K562 (cell line): ENCODE results near the gene GCSH. TPM values are rescaled to one million over a fixed set of nuclear protein-coding genes. Genes with fewer than 3 reads are reported as not detected.
A peak's percentile ranks its signal among the peaks of the same experiment; 100 is the strongest.

Experiments
- CBX3 ChIP-seq, 2 experiments: IDR thresholded peaks; 1 replicate in 1 of 2; 2 replicates in 1 of 2; pipeline ENCODE4 v1.6.1; 2012; ENCODE audit warnings: inconsistent platforms in 2 of 2, low read length in 2 of 2, borderline replicate concordance in 1 of 2, control low read depth in 1 of 2
- CHD2 ChIP-seq: IDR thresholded peaks from 2 replicates; pipeline ENCODE4 v1.6.1; 2011; ENCODE audit warnings: low read depth, low read length
- E2F4 ChIP-seq: sonication (generic); formaldehyde crosslinking; IDR thresholded peaks from 2 replicates; pipeline ENCODE4 v1.8.0; 2022; ENCODE audit warnings: mild to moderate bottlenecking, low read depth, missing genetic modification reagents
- ILK ChIP-seq: fragments of 450-650 bp; IDR thresholded peaks from 2 replicates; pipeline ENCODE4 v1.6.1; 2016; ENCODE audit warnings: missing genetic modification characterization, low read depth, mild to moderate bottlenecking, missing compliant biosample characterization, moderate library complexity, borderline replicate concordance
- KLF6 ChIP-seq: fragments of 250-450 bp; sonication (Bioruptor Pico); IDR thresholded peaks from 2 replicates; pipeline ENCODE4 v1.4.0; 2020; ENCODE audit warnings: mild to moderate bottlenecking, moderate library complexity, borderline replicate concordance
- MLX ChIP-seq, 2 experiments: fragments of 450-650 bp in 1 of 2; sonication (generic) in 1 of 2; formaldehyde crosslinking; conservative IDR thresholded peaks; 2 replicates each; pipeline versions ENCODE4 v1.4.0 to v1.8.1; 2020 to 2022; ENCODE audit warnings: mild to moderate bottlenecking in 1 of 2, missing genetic modification reagents in 1 of 2
- MXI1 ChIP-seq: IDR thresholded peaks from 2 replicates; pipeline ENCODE4 v1.6.1; 2011; ENCODE audit warnings: low read depth, mild to moderate bottlenecking, improper control_type of control experiment, low read length
- MYBL2 ChIP-seq, 2 experiments: fragments of 450-650 bp in 1 of 2; sonication (generic) in 1 of 2; formaldehyde crosslinking in 1 of 2; IDR thresholded peaks; 2 replicates each; pipeline versions ENCODE4 v1.6.1 to v1.8.1; 2017 to 2022; ENCODE audit warnings: borderline replicate concordance in 1 of 2, inconsistent platforms in 1 of 2, low read depth in 1 of 2, mild to moderate bottlenecking in 1 of 2, missing genetic modification reagents in 1 of 2, moderate library complexity in 1 of 2
- NFATC3 ChIP-seq: fragments of 450-650 bp; IDR thresholded peaks from 2 replicates; pipeline ENCODE4 v1.6.1; 2017; ENCODE audit warnings: mild to moderate bottlenecking
- PHB2 ChIP-seq: fragments of 450-650 bp; IDR thresholded peaks from 2 replicates; pipeline ENCODE4 v1.6.1; 2017; ENCODE audit warnings: low read depth
- PHF20 ChIP-seq: fragments of 450-650 bp; IDR thresholded peaks from 2 replicates; pipeline ENCODE4 v1.6.1; 2018; ENCODE audit not compliant: partially characterized antibody
- SNIP1 ChIP-seq: fragments of 450-650 bp; IDR thresholded peaks from 2 replicates; pipeline ENCODE4 v1.7.1; 2017; ENCODE audit warnings: low read depth, mild to moderate bottlenecking
- ZNF134 ChIP-seq: fragments of 250-450 bp; sonication (Bioruptor Pico); conservative IDR thresholded peaks from 2 replicates; pipeline ENCODE4 v1.4.0; 2020
- ZNF445 ChIP-seq: fragments of 250-450 bp; sonication (Bioruptor Pico); IDR thresholded peaks from 2 replicates; pipeline ENCODE4 v1.4.0; 2020; ENCODE audit warnings: low read depth, mild to moderate bottlenecking, moderate library complexity
- ZNF583 ChIP-seq: fragments of 250-450 bp; sonication (Bioruptor Pico); IDR thresholded peaks from 2 replicates; pipeline ENCODE4 v1.4.0; 2020
- ZNF778 ChIP-seq: fragments of 450-650 bp; formaldehyde crosslinking; IDR thresholded peaks from 2 replicates; pipeline ENCODE4 v1.4.0; 2020; ENCODE audit warnings: mild to moderate bottlenecking, moderate library complexity
- polyA plus RNA-seq, 8 experiments: library from polyadenylated mRNA; depleted of rRNA in 4 of 8; stranded (reverse) in 5 of 8; unstranded in 3 of 8; fragments of >200 nt; fragmentation: Nextera tagmentation in 2 of 8; fragmentation: Illumina TruSeq in 1 of 8; extraction: Ambion mirVana in 2 of 8; extraction: Trizol in 1 of 8; gene quantifications; 2 replicates each; pipeline versions ENCODE4 v1.2.1 to v1.2.3, GENCODE V29; 2011 to 2014; ENCODE audit warnings: inconsistent platforms in 1 of 8, missing spikeins in 1 of 8
- total RNA-seq, 7 experiments: library from RNA; depleted of rRNA in 6 of 7; stranded (reverse); fragments of >200 nt in 6 of 7; fragmentation: Illumina TruSeq in 2 of 7; extraction: Trizol in 2 of 7; gene quantifications; 2 replicates each; pipeline versions ENCODE4 v1.2.1 to v1.2.3, GENCODE V29; 2011 to 2021; ENCODE audit warnings: low replicate concordance in 1 of 7
- TF ChIP-seq, protein P1 (sequence below): fragments of 250-450 bp; sonication (Bioruptor Pico); IDR thresholded peaks from 2 replicates; pipeline ENCODE4 v1.4.0; 2020; ENCODE audit warnings: borderline replicate concordance
- TF ChIP-seq, protein P2 (sequence below): IDR thresholded peaks from 3 replicates; pipeline ENCODE4 v1.6.1; 2011; ENCODE audit warnings: borderline replicate concordance, mild to moderate bottlenecking; ENCODE audit not compliant: insufficient read length, insufficient read depth
- TF ChIP-seq, protein P3 (sequence below): sonication (generic); formaldehyde crosslinking; IDR thresholded peaks from 2 replicates; pipeline ENCODE4 v1.5.0; 2020; ENCODE audit warnings: missing genetic modification reagents

Gene GCSH
- total and polyA plus RNA-seq, 9 of the 15 experiments (the other 6 are each of a cell fraction or from before 2014, with no cell fraction given): 35.0 to 121 (median 89.0) TPM

- TF ChIP-seq, protein P1, sequence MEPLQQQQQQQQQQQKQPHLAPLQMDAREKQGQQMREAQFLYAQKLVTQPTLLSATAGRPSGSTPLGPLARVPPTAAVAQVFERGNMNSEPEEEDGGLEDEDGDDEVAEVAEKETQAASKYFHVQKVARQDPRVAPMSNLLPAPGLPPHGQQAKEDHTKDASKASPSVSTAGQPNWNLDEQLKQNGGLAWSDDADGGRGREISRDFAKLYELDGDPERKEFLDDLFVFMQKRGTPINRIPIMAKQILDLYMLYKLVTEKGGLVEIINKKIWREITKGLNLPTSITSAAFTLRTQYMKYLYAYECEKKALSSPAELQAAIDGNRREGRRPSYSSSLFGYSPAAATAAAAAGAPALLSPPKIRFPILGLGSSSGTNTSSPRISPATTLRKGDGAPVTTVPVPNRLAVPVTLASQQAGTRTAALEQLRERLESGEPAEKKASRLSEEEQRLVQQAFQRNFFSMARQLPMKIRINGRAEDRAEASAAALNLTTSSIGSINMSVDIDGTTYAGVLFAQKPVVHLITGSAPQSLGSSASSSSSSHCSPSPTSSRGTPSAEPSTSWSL (CRISPR knock-in tag): no peak
- TF ChIP-seq ZNF778 (CRISPR knock-in tag): no peak
- no peak for TF ChIP-seq KLF6 (CRISPR knock-in tag)
- no peak for TF ChIP-seq MLX (CRISPR knock-in tag; conservative IDR thresholded peaks at IDR 0.05)
- 0 out of 2 replicates have a peak, but pooled peaks have one; percentile 52 for TF ChIP-seq ZNF445 (CRISPR knock-in tag)
- TF ChIP-seq CBX3 (IDR thresholded peaks at IDR 0.05; ENCODE audit: borderline replicate concordance in 1 of 2, low read length in 2 of 2): no peak; a peak in 1 of 3 replicates
- TF ChIP-seq SNIP1: no peak
- TF ChIP-seq PHF20: peak; percentile 97
- TF ChIP-seq PHB2: no peak
- TF ChIP-seq NFATC3: no peak
- peak; percentile 85 for TF ChIP-seq ZNF583 (CRISPR knock-in tag)
- TF ChIP-seq ILK (tag): no peak
- no peak for TF ChIP-seq CHD2
- TF ChIP-seq, protein P2, sequence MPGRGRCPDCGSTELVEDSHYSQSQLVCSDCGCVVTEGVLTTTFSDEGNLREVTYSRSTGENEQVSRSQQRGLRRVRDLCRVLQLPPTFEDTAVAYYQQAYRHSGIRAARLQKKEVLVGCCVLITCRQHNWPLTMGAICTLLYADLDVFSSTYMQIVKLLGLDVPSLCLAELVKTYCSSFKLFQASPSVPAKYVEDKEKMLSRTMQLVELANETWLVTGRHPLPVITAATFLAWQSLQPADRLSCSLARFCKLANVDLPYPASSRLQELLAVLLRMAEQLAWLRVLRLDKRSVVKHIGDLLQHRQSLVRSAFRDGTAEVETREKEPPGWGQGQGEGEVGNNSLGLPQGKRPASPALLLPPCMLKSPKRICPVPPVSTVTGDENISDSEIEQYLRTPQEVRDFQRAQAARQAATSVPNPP: no peak
- peak; percentile 97 for TF ChIP-seq MXI1
- TF ChIP-seq E2F4 (CRISPR knock-in tag): no peak
- TF ChIP-seq, protein P3, sequence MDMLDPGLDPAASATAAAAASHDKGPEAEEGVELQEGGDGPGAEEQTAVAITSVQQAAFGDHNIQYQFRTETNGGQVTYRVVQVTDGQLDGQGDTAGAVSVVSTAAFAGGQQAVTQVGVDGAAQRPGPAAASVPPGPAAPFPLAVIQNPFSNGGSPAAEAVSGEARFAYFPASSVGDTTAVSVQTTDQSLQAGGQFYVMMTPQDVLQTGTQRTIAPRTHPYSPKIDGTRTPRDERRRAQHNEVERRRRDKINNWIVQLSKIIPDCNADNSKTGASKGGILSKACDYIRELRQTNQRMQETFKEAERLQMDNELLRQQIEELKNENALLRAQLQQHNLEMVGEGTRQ: no peak
- no peak for TF ChIP-seq MYBL2 (IDR thresholded peaks at IDR 0.05; ENCODE audit: low read depth)
- no peak for TF ChIP-seq MYBL2 (CRISPR knock-in tag; IDR thresholded peaks at IDR 0.05; ENCODE audit: borderline replicate concordance)
- TF ChIP-seq ZNF134: peak; percentile 44; the same call in 1 of the 2 replicates
These were observed 18.9 kb downstream of the GCSH start, which contains the start of gene C16orf46 (continued) for GRCh38 chr16:81077076-81077940.
